ENCODE results near the gene SRSF3. TPM values are rescaled to one million over a fixed set of nuclear protein-coding genes. Genes with fewer than 3 reads are reported as not detected.
A peak's percentile ranks its signal among the peaks of the same experiment; 100 is the strongest.
"Not testable (repeated sequence)": the region's sequence is repeated elsewhere in the genome, so short reads cannot be mapped to it uniquely, and the experiment has no call there.

The SRSF3 gene
- total RNA-seq, 4 donors from 2014 or later: 98.8 to 239 (median 179) TPM

GRCh38 chr6:36605143-36605542 lies 11.0 kb downstream of the SRSF3 start:
- no peak for TF ChIP-seq CTCF (IDR thresholded peaks at IDR 0.05)
- no peak for TF ChIP-seq POLR2A (IDR thresholded peaks at IDR 0.05)
- no peak overlapping the region for H3K4me3 ChIP-seq
- intact Hi-C loops (cut with DNase I; ENCODE audit: low total_unique reads): no loop called here
- no peaks in the 10 kb centered on the region for H3K9me3 ChIP-seq
- no peak overlapping the region for H3K27ac ChIP-seq
- no peaks in the 10 kb centered on the region for H3K36me3 ChIP-seq
- DNase-seq: no peak
- H3K27me3 ChIP-seq: no peaks in the 10 kb centered on the region
- peaks cover 0 to 12% of the 10 kb centered on the region in 2 donors for H3K4me1 ChIP-seq

- Histone ChIP-seq H3K4me1 (peaks cover 0 to 9% of the 10 kb centered on the region in 2 donors), H3K36me3 (no peaks in the 10 kb centered on the region), H3K4me3 (no peak overlapping the region), H3K27me3 (no peaks in the 10 kb centered on the region), H3K9me3 (no peaks in the 10 kb centered on the region), H3K27ac (peak overlapping the region; percentile 52 to 60)
- DNase-seq: no peak
- intact Hi-C loops (cut with DNase I; ENCODE audit: low total_unique reads): no loop called here
- TF ChIP-seq CTCF (IDR thresholded peaks at IDR 0.05): no peak
- no peak for TF ChIP-seq POLR2A (IDR thresholded peaks at IDR 0.05)
These were observed 11.6 kb downstream of the SRSF3 start for GRCh38 chr6:36605560-36606391.

- H3K27me3 ChIP-seq; DNase-seq; intact Hi-C loops (cut with DNase I; ENCODE audit: low total_unique reads); H3K9me3 ChIP-seq; H3K4me1 ChIP-seq; H3K4me3 ChIP-seq; H3K36me3 ChIP-seq: not testable (repeated sequence)
- peak overlapping the region in 1 of 2 donors; percentile 60 for H3K27ac ChIP-seq
These were observed 13.1 kb downstream of the SRSF3 start for GRCh38 chr6:36607305-36607682.

- H3K4me1 ChIP-seq: peaks cover 0 to 9% of the 10 kb centered on the region in 2 donors
- DNase-seq: no peak
- no peaks in the 10 kb centered on the region for H3K36me3 ChIP-seq
These were observed 13.7 kb downstream of the SRSF3 start for GRCh38 chr6:36607683-36608386.

More at GRCh38 chr6:36607683-36608386, 13.7 kb downstream of the SRSF3 start:
- H3K9me3 ChIP-seq: no peaks in the 10 kb centered on the region
- no peak overlapping the region for H3K27ac ChIP-seq
- no peak overlapping the region for H3K4me3 ChIP-seq
- H3K27me3 ChIP-seq: no peaks in the 10 kb centered on the region
- intact Hi-C loops (cut with DNase I; ENCODE audit: low total_unique reads): no loop called here
- TF ChIP-seq POLR2A (IDR thresholded peaks at IDR 0.05) (no peak), CTCF (IDR thresholded peaks at IDR 0.05) (no peak)

Data from uterus (tissue), 4 donors.